ENCODE data around the gene AGAP3. TPM values are rescaled to one million over a fixed set of nuclear protein-coding genes. Genes with fewer than 3 reads are reported as not detected.
A peak's percentile ranks its signal among the peaks of the same experiment; 100 is the strongest.

Gene AGAP3
- polyA plus RNA-seq, 1 donor (not counting 4 experiments of a cell fraction or from before 2014, with no cell fraction given) = 64.3 TPM

DNA sequence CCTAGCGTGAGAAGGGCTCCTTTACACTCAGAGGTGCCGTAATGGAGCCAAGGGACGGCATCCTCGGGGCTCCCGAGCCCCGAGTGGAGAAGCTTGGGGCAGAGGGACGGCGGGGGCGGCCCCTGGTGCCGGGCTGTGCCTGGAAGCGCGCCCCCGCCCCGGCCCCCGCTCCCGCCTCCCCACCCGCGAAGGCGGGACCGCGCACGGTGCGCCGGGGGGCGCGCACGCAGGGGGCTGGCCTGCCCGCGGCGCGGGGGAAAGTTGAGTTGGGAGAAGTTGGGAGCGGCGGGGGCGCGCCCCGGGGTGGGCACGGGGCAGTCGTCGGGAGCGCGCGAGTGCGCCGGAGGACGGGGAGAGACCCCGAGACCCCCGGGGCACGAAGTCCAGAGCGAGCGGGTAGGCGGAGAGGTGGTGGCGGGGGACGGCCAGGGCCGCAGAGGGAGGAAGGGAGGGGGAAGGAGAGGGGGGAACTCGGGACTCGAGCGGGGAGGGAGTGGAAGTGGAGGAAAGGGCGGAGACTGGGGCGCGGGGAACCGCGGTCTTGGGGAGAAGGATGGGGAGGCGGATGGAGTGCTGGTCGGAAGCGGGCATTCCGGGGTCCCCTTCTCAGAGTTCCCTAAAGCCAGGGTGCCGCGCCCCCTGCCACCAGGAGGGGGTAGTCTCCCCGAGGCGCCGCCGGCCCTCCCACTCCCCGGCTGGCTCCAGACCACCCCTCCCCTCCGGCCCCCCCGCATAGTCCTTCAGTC lies 26.7 kb upstream of the AGAP3 start, which contains the start of gene SLC4A2:
Gene SLC4A2, plus strand, starts transcription at position 223 of the 746 bp plus-strand sequence. CDS start 2,399 bp downstream, outside the sequence.
- Histone ChIP-seq H3K36me3 (ENCODE audit: control insufficient read depth in 2 of 2, extremely low read depth in 1 of 2, insufficient read depth in 2 of 2, low read length in 2 of 2) (peaks cover 6 to 11% of the 10 kb centered on the region in 2 experiments), H3K4me3 (ENCODE audit: control insufficient read depth in 2 of 3, extremely low read depth in 1 of 3, insufficient read depth in 2 of 3, low read depth in 1 of 3, low read length in 3 of 3) (peak within 1 kb of the TSS; percentile 67 to 90 (median 70)), H3K79me2 (ENCODE audit: control insufficient read depth, insufficient read depth, low read length) (peaks cover 31% of the 10 kb centered on the region), H2AFZ (ENCODE audit: control insufficient read depth, low read length) (peak within 1 kb of the TSS; percentile 74), H3K9me1 (ENCODE audit: control insufficient read depth, extremely low read depth, insufficient read depth, low read length) (peaks cover 4% of the 10 kb centered on the region), H3K4me2 (ENCODE audit: control insufficient read depth, extremely low read depth, insufficient read depth, low read depth, low read length) (peak within 1 kb of the TSS; percentile 99), H3K4me1 (ENCODE audit: control insufficient read depth, extremely low read depth, insufficient read depth, low read length) (peaks cover 43% of the 10 kb centered on the region), H3K9ac (ENCODE audit: control insufficient read depth, extremely low read depth, insufficient read depth, low read length) (peak within 1 kb of the TSS; percentile 77), H3K9me3 (ENCODE audit: control insufficient read depth, low read depth, low read length) (no peaks in the 10 kb centered on the region), H4K20me1 (ENCODE audit: control insufficient read depth, extremely low read depth, insufficient read depth, low read length) (no peaks in the 10 kb centered on the region), H3K27ac (ENCODE audit: control insufficient read depth, insufficient read depth, low read length) (peak within 1 kb of the TSS; percentile 95), H3K27me3 (ENCODE audit: control insufficient read depth, extremely low read depth, insufficient read depth, low read length) (no peaks in the 10 kb centered on the region)
- TF ChIP-seq, protein P1, sequence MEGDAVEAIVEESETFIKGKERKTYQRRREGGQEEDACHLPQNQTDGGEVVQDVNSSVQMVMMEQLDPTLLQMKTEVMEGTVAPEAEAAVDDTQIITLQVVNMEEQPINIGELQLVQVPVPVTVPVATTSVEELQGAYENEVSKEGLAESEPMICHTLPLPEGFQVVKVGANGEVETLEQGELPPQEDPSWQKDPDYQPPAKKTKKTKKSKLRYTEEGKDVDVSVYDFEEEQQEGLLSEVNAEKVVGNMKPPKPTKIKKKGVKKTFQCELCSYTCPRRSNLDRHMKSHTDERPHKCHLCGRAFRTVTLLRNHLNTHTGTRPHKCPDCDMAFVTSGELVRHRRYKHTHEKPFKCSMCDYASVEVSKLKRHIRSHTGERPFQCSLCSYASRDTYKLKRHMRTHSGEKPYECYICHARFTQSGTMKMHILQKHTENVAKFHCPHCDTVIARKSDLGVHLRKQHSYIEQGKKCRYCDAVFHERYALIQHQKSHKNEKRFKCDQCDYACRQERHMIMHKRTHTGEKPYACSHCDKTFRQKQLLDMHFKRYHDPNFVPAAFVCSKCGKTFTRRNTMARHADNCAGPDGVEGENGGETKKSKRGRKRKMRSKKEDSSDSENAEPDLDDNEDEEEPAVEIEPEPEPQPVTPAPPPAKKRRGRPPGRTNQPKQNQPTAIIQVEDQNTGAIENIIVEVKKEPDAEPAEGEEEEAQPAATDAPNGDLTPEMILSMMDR (optimal IDR thresholded peaks at IDR 0.05 in 1 of 3, IDR thresholded peaks at IDR 0.05 in 1 of 3, conservative IDR thresholded peaks at IDR 0.05 in 1 of 3; ENCODE audit: extremely low read depth in 1 of 3, insufficient read depth in 2 of 3, low read length in 3 of 3) = peak in 1 of 3 experiments; percentile 46
- TF ChIP-seq EZH2 (IDR thresholded peaks at IDR 0.05; ENCODE audit: low read length) = no peak
- dilution Hi-C loops (cut with MboI; ENCODE audit: extremely low pct_ligation_motif_present, low sequenced_read_pairs) = no loop called here
- no peak for FAIRE-seq
- no peak for DNase-seq (ENCODE audit: low read depth, low spot score)

DNA sequence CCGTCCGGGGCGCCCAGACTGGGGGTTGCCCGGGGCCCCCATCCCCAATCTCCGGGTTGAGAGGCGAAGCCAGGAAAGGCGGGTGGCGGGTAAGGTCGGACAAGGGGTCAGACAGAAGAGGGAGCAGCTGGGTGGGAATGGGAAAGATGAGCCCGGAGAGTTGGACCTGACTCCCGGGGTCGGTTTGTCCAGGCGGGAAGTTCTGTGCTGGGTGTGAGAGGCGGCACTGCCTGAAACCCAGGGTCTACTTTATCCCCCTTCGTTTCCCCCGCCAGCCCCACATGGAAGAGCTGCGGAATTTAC lies 26.2 kb upstream of the AGAP3 start:
- H3K4me2 ChIP-seq (ENCODE audit: control insufficient read depth, extremely low read depth, insufficient read depth, low read depth, low read length) = peak overlapping the region; percentile 93
- dilution Hi-C loops (cut with MboI; ENCODE audit: extremely low pct_ligation_motif_present, low sequenced_read_pairs) = no loop called here
- H3K9ac ChIP-seq (ENCODE audit: control insufficient read depth, extremely low read depth, insufficient read depth, low read length) = peak overlapping the region; percentile 77
- H4K20me1 ChIP-seq (ENCODE audit: control insufficient read depth, extremely low read depth, insufficient read depth, low read length) = no peaks in the 10 kb centered on the region
- FAIRE-seq (no peak), DNase-seq (ENCODE audit: low read depth, low spot score) (no peak)
- H3K9me1 ChIP-seq (ENCODE audit: control insufficient read depth, extremely low read depth, insufficient read depth, low read length) = peaks cover 4% of the 10 kb centered on the region
- H3K79me2 ChIP-seq (ENCODE audit: control insufficient read depth, insufficient read depth, low read length) = peaks cover 31% of the 10 kb centered on the region
- peaks cover 5 to 16% of the 10 kb centered on the region in 2 experiments for H3K36me3 ChIP-seq (ENCODE audit: control insufficient read depth in 2 of 2, extremely low read depth in 1 of 2, insufficient read depth in 2 of 2, low read length in 2 of 2)
- peak overlapping the region; percentile 95 for H3K27ac ChIP-seq (ENCODE audit: control insufficient read depth, insufficient read depth, low read length)
- H3K27me3 ChIP-seq (ENCODE audit: control insufficient read depth, extremely low read depth, insufficient read depth, low read length) = no peaks in the 10 kb centered on the region
- H3K4me1 ChIP-seq (ENCODE audit: control insufficient read depth, extremely low read depth, insufficient read depth, low read length) = peaks cover 43% of the 10 kb centered on the region
- TF ChIP-seq, protein P1 (optimal IDR thresholded peaks at IDR 0.05 in 1 of 3, IDR thresholded peaks at IDR 0.05 in 1 of 3, conservative IDR thresholded peaks at IDR 0.05 in 1 of 3; ENCODE audit: extremely low read depth in 1 of 3, insufficient read depth in 2 of 3, low read length in 3 of 3) = no peak
- TF ChIP-seq EZH2 (IDR thresholded peaks at IDR 0.05; ENCODE audit: low read length) = no peak
- H3K4me3 ChIP-seq (ENCODE audit: control insufficient read depth in 2 of 3, extremely low read depth in 1 of 3, insufficient read depth in 2 of 3, low read depth in 1 of 3, low read length in 3 of 3) = peak overlapping the region; percentile 67 to 81 (median 70)
- H2AFZ ChIP-seq (ENCODE audit: control insufficient read depth, low read length) = no peak overlapping the region
- no peaks in the 10 kb centered on the region for H3K9me3 ChIP-seq (ENCODE audit: control insufficient read depth, low read depth, low read length)
